Natural killer cell (primary cell): ENCODE data around the gene GSE1. TPM values are rescaled to one million over a fixed set of nuclear protein-coding genes. Genes with fewer than 3 reads are reported as not detected.

Source experiments
- ATAC-seq, 3 donors: fragments of 150-1000 bp in 2 of 3; fragments of 200-7000 bp in 1 of 3; cut with Tn5 transposase; 1 replicate in 1 of 3; 2 replicates in 2 of 3; pipeline ENCODE4 v1.10.0; 2021; ENCODE audit warnings: mild to moderate bottlenecking in 2 of 3, moderate library complexity in 2 of 3
- DNase-seq, 2 donors: peaks; one replicate each; pipeline versions ENCODE4 v3.0.0 to v3.0.0-alpha.2; 2013 to 2021; ENCODE audit warnings: mixed read lengths in 1 of 2
- H3K27ac ChIP-seq: one replicate; pipeline ENCODE4 v1.5.1; 2013; ENCODE audit warnings: mild to moderate bottlenecking, low read length
- H3K27me3 ChIP-seq: one replicate; pipeline ENCODE4 v1.6.1; 2013; ENCODE audit warnings: low read length; ENCODE audit not compliant: control insufficient read depth, insufficient read depth
- H3K36me3 ChIP-seq: one replicate; pipeline ENCODE4 v1.6.1; 2013; ENCODE audit warnings: low read length; ENCODE audit not compliant: control insufficient read depth, insufficient read depth
- H3K4me1 ChIP-seq: one replicate; pipeline ENCODE4 v1.6.1; 2013; ENCODE audit warnings: low read length; ENCODE audit not compliant: control insufficient read depth, insufficient read depth
- H3K4me3 ChIP-seq: one replicate; pipeline ENCODE4 v1.5.1; 2013; ENCODE audit warnings: low read length
- H3K9me3 ChIP-seq: one replicate; pipeline ENCODE4 v1.6.1; 2013; ENCODE audit warnings: low read length; ENCODE audit not compliant: control insufficient read depth, insufficient read depth
- H3K27ac Mint-ChIP-seq, 2 donors: one replicate each; pipeline ENCODE4 v1.8.0; 2022; ENCODE audit warnings: mild to moderate bottlenecking in 2 of 2, mixed read lengths in 2 of 2, moderate library complexity in 1 of 2
- H3K27me3 Mint-ChIP-seq, 2 donors: one replicate each; pipeline ENCODE4 v1.8.0; 2022; ENCODE audit warnings: low read depth in 2 of 2, mixed read lengths in 2 of 2
- H3K36me3 Mint-ChIP-seq: one replicate; pipeline ENCODE4 v1.8.0; 2022; ENCODE audit warnings: mixed read lengths
- H3K4me1 Mint-ChIP-seq, 2 donors: one replicate each; pipeline ENCODE4 v1.8.0; 2022; ENCODE audit warnings: mixed read lengths in 2 of 2
- H3K4me3 Mint-ChIP-seq: one replicate; pipeline ENCODE4 v1.8.0; 2022; ENCODE audit warnings: mild to moderate bottlenecking, moderate library complexity, mixed read lengths
- H3K9me3 Mint-ChIP-seq, 2 donors: one replicate each; pipeline ENCODE4 v1.8.0; 2022; ENCODE audit warnings: mixed read lengths in 2 of 2
- CTCF ChIP-seq: fragments of 200-600 bp; IDR thresholded peaks from one replicate; pipeline ENCODE4 v1.8.0; 2022; ENCODE audit warnings: antibody characterized with exemption
- WGBS: methylation state at CpG from one replicate; pipeline ENCODE4 v1.1.7; 2013; ENCODE audit warnings: missing lambda C conversion rate; ENCODE audit not compliant: insufficient coverage; 5-methylcytosine and 5-hydroxymethylcytosine counted together
- intact Hi-C: fragments of 100-400 bp; cut with micrococcal nuclease; formaldehyde crosslinking; loops from one replicate; pipeline ENCODE4 v1.14.2; 2022
- total RNA-seq, 4 donors: library from RNA; stranded (reverse); fragments of 120-200 nt in 1 of 4; gene quantifications; one replicate each; pipeline versions ENCODE4 v1.2.3 to v1.2.4, GENCODE V29; 2013 to 2022

Gene GSE1
- total RNA-seq, 3 donors from 2014 or later (not counting 1 experiment from before 2014, with no cell fraction given): 232 to 277 (median 233) TPM

- ATAC-seq (no peak), DNase-seq (no peak)
- Histone ChIP-seq H3K36me3 (peaks cover 8% of the 10 kb centered on the region), H3K4me3 (no peak overlapping the region), H3K27ac (no peak overlapping the region), H3K4me1 (peaks cover 32% of the 10 kb centered on the region), H3K9me3 (no peaks in the 10 kb centered on the region), H3K27me3 (no peaks in the 10 kb centered on the region)
- Mint-ChIP-seq H3K27me3 (no peaks in the 10 kb centered on the region), H3K9me3 (no peaks in the 10 kb centered on the region), H3K27ac (peak overlapping the region; percentile 60 to 81), H3K36me3 (no peaks in the 10 kb centered on the region), H3K4me3 (no peak overlapping the region), H3K4me1 (peaks cover 28 to 73% of the 10 kb centered on the region in 2 donors)
- intact Hi-C loops: no loop called here
- 95% methylated on average over 15 of the region's 15 CpGs for WGBS
- TF ChIP-seq CTCF: no peak
Observed at GRCh38 chr16:85600530-85601271, 12.4 kb upstream of the GSE1 start.

GRCh38 chr16:85601272-85601639 lies 11.9 kb upstream of the GSE1 start:
- Mint-ChIP-seq H3K27ac (peak overlapping the region; percentile 60 to 81), H3K4me3 (no peak overlapping the region), H3K4me1 (peaks cover 30 to 73% of the 10 kb centered on the region in 2 donors), H3K36me3 (no peaks in the 10 kb centered on the region), H3K9me3 (no peaks in the 10 kb centered on the region), H3K27me3 (no peaks in the 10 kb centered on the region)
- H3K27ac ChIP-seq: no peak overlapping the region
- no peak overlapping the region for H3K4me3 ChIP-seq
- H3K9me3 ChIP-seq: no peaks in the 10 kb centered on the region
- DNase-seq: no peak
- no peaks in the 10 kb centered on the region for H3K27me3 ChIP-seq
- ATAC-seq: no peak
- peaks cover 38% of the 10 kb centered on the region for H3K4me1 ChIP-seq
- TF ChIP-seq CTCF: no peak
- H3K36me3 ChIP-seq: peaks cover 8% of the 10 kb centered on the region
- intact Hi-C loops: no loop called here
- 95% methylated on average over 10 of the region's 10 CpGs for WGBS

- Mint-ChIP-seq H3K27ac (peak overlapping the region; percentile 60 to 81), H3K36me3 (no peaks in the 10 kb centered on the region), H3K4me3 (no peak overlapping the region), H3K27me3 (no peaks in the 10 kb centered on the region), H3K4me1 (peaks cover 29 to 74% of the 10 kb centered on the region in 2 donors), H3K9me3 (no peaks in the 10 kb centered on the region)
- Histone ChIP-seq H3K4me1 (peaks cover 43% of the 10 kb centered on the region), H3K36me3 (peaks cover 4% of the 10 kb centered on the region), H3K27me3 (no peaks in the 10 kb centered on the region), H3K27ac (no peak overlapping the region), H3K9me3 (no peaks in the 10 kb centered on the region), H3K4me3 (no peak overlapping the region)
- WGBS: 95% methylated on average over 30 of the region's 30 CpGs
- DNase-seq: no peak
- TF ChIP-seq CTCF: no peak
- intact Hi-C loops: no loop called here
- ATAC-seq: no peak
Observed at GRCh38 chr16:85601730-85602401, 11.3 kb upstream of the GSE1 start.
